ENCODE data around the gene ZNF764. TPM values are rescaled to one million over a fixed set of nuclear protein-coding genes. Genes with fewer than 3 reads are reported as not detected.

Gene ZNF764
- total RNA-seq, 1 donor from 2014 or later = 3.6 TPM

DNA sequence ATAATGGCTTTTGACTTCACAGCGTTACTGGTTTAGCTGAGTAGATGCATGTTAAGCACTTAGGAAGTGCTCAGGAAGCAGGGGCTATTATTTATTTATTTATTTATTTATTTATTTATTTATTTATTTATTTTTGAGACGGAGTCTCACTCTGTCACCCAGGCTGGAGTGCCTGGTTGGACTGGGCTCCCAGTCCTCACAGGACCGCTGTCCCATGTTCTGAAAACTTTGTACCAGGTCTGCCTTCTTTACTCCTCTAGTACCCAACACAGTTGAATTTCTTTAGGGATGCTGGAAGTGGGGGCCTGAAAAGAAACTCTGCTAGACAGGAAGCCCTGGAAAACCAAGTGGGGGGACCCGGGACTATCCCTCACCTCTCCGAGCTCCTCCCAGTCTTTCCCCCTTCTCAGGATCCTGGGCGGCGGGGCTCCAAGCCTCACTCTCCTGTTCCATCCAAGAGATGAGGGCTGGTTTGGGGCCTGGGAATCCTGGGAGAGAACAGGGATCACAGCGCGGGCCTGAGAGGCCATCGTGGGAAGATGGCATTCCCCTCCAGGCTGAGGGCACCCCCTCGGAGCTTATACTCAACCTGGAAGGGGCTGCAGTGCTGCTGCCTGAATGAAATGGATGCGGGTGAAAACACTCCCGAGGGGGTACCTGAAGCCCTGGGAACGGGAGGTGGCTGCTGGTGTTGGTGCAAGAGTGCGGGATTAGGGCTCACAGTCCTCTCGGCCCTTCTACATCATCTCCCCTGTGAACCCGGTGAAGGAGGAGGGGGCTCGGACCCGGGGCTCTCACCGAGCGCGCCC, 12.7 kb upstream of the ZNF764 start:
- peaks cover 9% of the 10 kb centered on the region for H3K27me3 Mint-ChIP-seq (ENCODE audit: insufficient read depth, low read depth)
- Histone ChIP-seq H3K79me2 (ENCODE audit: low read depth) (no peaks in the 10 kb centered on the region), H3K4me1 (peaks cover 10% of the 10 kb centered on the region), H3F3A (ENCODE audit: low read depth) (peaks cover 32% of the 10 kb centered on the region), H3K27me3 (no peaks in the 10 kb centered on the region), H4K20me1 (ENCODE audit: low read depth) (peaks cover 3% of the 10 kb centered on the region), H3K4me2 (peak overlapping the region; percentile 93), H3K4me3 (peak overlapping the region; percentile 72), H3K9ac (peak overlapping the region; percentile 53), H3K9me3 (ENCODE audit: low read depth) (no peaks in the 10 kb centered on the region), H3K27ac (no peak overlapping the region), H3K36me3 (no peaks in the 10 kb centered on the region), H2AFZ (replicated peaks) (peak overlapping the region; percentile 90)
- peak; percentile 57 for DNase-seq (ENCODE audit: low spot score)
- no peak for TF ChIP-seq EZH2 (IDR thresholded peaks at IDR 0.05)
- TF ChIP-seq, protein P1, sequence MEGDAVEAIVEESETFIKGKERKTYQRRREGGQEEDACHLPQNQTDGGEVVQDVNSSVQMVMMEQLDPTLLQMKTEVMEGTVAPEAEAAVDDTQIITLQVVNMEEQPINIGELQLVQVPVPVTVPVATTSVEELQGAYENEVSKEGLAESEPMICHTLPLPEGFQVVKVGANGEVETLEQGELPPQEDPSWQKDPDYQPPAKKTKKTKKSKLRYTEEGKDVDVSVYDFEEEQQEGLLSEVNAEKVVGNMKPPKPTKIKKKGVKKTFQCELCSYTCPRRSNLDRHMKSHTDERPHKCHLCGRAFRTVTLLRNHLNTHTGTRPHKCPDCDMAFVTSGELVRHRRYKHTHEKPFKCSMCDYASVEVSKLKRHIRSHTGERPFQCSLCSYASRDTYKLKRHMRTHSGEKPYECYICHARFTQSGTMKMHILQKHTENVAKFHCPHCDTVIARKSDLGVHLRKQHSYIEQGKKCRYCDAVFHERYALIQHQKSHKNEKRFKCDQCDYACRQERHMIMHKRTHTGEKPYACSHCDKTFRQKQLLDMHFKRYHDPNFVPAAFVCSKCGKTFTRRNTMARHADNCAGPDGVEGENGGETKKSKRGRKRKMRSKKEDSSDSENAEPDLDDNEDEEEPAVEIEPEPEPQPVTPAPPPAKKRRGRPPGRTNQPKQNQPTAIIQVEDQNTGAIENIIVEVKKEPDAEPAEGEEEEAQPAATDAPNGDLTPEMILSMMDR (IDR thresholded peaks at IDR 0.05) = no peak
- TF ChIP-seq EZH2phosphoT487 (IDR thresholded peaks at IDR 0.05) = no peak
- H3K4me1 Mint-ChIP-seq = peaks cover 17% of the 10 kb centered on the region
- peak overlapping the region; percentile 95 for H3K4me3 Mint-ChIP-seq
- no peaks in the 10 kb centered on the region for H3K9me3 Mint-ChIP-seq
- H3K36me3 Mint-ChIP-seq = no peaks in the 10 kb centered on the region
- peak overlapping the region; percentile 98 for H3K27ac Mint-ChIP-seq

DNA sequence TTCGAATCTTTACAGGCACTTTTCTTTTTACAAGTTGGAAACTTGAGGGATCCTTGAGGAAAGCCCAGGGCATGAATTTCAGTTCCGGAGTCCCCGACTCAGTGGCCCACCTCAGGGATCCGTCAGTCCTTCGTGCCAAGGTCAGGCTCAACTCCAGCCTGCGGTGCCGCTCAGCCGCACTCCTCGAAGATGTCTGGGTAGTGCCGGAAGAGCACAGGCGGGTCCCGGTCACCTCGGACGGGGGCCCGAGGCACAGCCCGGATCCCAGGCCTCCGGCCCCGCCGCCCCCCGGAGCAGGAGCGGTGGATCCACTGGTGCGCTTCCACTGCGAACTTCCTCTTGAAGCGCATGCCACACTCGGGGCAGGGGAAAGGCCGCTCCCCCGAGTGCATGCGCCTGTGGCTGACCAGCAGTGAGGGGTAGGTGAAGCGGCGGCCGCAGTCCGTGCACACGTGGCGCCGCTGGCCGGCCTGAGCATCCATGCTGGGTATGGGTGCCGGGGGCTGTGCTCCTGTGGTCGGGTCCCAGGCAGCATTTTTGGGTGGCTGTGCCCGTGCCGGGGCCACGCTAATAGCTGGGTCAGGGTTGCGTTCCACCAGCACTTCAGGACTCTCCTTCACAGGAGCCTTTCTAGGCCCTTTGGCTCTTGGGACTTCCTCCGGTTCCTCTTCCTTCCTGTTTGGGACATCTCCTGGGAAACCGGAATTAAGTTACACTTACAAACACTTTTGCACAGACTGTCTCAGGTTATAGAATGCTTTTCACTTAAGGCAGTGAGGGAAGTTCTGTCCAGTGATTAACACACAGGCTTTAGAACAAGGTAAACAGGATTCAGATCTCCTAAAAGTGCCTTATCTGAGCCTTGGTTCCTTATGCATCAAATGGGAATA, 11.8 kb upstream of the ZNF764 start:
- peaks cover 17% of the 10 kb centered on the region for H3K4me1 Mint-ChIP-seq
- H3K36me3 ChIP-seq = no peaks in the 10 kb centered on the region
- H3K4me3 Mint-ChIP-seq = peak overlapping the region; percentile 95
- no peak overlapping the region for H2AFZ ChIP-seq (replicated peaks)
- peak overlapping the region; percentile 93 for H3K4me2 ChIP-seq
- no peaks in the 10 kb centered on the region for H3K79me2 ChIP-seq (ENCODE audit: low read depth)
- TF ChIP-seq EZH2phosphoT487 (IDR thresholded peaks at IDR 0.05) = no peak
- no peak for TF ChIP-seq EZH2 (IDR thresholded peaks at IDR 0.05)
- TF ChIP-seq, protein P1 (IDR thresholded peaks at IDR 0.05) = no peak
- peaks cover 10% of the 10 kb centered on the region for H3K4me1 ChIP-seq
- H3K27me3 Mint-ChIP-seq (ENCODE audit: insufficient read depth, low read depth) = peaks cover 9% of the 10 kb centered on the region
- no peak for DNase-seq (ENCODE audit: low spot score)
- H3K27ac Mint-ChIP-seq = no peak overlapping the region
- no peaks in the 10 kb centered on the region for H3K9me3 ChIP-seq (ENCODE audit: low read depth)
- H3K36me3 Mint-ChIP-seq = no peaks in the 10 kb centered on the region
- H3K9me3 Mint-ChIP-seq = no peaks in the 10 kb centered on the region
- no peak overlapping the region for H3K4me3 ChIP-seq
- H3F3A ChIP-seq (ENCODE audit: low read depth) = peaks cover 32% of the 10 kb centered on the region
- no peaks in the 10 kb centered on the region for H3K27me3 ChIP-seq
- H3K27ac ChIP-seq = no peak overlapping the region
- no peak overlapping the region for H3K9ac ChIP-seq
- H4K20me1 ChIP-seq (ENCODE audit: low read depth) = peaks cover 3% of the 10 kb centered on the region

DNA sequence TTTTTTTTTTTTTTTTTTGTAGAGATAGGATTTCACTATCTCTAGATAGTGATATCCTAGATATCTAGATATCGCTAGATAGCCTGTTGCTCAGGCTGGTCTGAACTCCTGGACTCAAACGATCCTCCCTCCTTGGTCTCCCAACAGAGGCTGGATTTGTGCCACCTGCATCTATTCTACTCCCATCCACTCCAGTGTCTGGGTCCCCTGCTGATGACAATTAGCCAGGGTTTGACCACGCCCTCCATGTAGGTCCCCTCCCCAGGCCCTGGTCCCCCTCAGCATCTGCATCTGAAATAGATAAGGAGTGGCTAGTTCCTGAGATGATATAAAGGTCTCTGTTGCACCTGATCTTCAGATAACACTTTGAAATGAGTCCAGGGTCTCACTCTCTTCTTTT, 11.1 kb upstream of the ZNF764 start:
- peaks cover 3% of the 10 kb centered on the region for H4K20me1 ChIP-seq (ENCODE audit: low read depth)
- peaks cover 9% of the 10 kb centered on the region for H3K27me3 Mint-ChIP-seq (ENCODE audit: insufficient read depth, low read depth)
- H3K79me2 ChIP-seq (ENCODE audit: low read depth) = no peaks in the 10 kb centered on the region
- TF ChIP-seq EZH2phosphoT487 (IDR thresholded peaks at IDR 0.05) (no peak), EZH2 (IDR thresholded peaks at IDR 0.05) (no peak)
- TF ChIP-seq, protein P1 (IDR thresholded peaks at IDR 0.05) = no peak
- no peak for DNase-seq (ENCODE audit: low spot score)
- peaks cover 17% of the 10 kb centered on the region for H3K4me1 Mint-ChIP-seq
- H3K4me1 ChIP-seq = peaks cover 10% of the 10 kb centered on the region
- H3K27ac Mint-ChIP-seq = no peak overlapping the region
- no peak overlapping the region for H3K9ac ChIP-seq
- no peaks in the 10 kb centered on the region for H3K27me3 ChIP-seq
- H3K36me3 ChIP-seq = no peaks in the 10 kb centered on the region
- H2AFZ ChIP-seq (replicated peaks) = no peak overlapping the region
- H3K4me3 Mint-ChIP-seq = no peak overlapping the region
- no peaks in the 10 kb centered on the region for H3K9me3 Mint-ChIP-seq
- H3F3A ChIP-seq (ENCODE audit: low read depth) = peaks cover 32% of the 10 kb centered on the region
- no peaks in the 10 kb centered on the region for H3K9me3 ChIP-seq (ENCODE audit: low read depth)
- H3K4me2 ChIP-seq = no peak overlapping the region
- no peak overlapping the region for H3K4me3 ChIP-seq
- no peak overlapping the region for H3K27ac ChIP-seq
- no peaks in the 10 kb centered on the region for H3K36me3 Mint-ChIP-seq
